ENCODE data around the gene APOBEC3A.
"Not testable (repeated sequence)": the region's sequence is repeated elsewhere in the genome, so short reads cannot be mapped to it uniquely, and the experiment has no call there.

APOBEC3A gene

DNA sequence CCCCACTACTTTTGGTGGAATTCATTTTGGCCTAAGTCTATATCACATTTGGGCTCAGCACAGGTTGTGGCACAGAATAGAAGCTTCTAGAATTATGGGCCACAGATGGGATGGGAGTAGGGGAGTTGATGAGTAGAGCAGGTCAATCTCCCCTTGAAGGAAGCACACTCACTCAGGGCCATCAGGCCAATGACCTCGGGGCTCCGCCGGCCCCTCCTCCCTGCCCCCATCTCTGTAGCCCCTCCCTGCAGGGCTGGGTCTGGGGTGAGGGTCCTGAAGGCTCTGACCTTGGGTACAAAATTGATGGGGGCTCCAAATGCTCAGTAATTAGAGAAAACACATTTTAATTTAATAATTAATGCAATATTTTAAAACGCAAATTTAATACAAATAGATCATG is 3.3 kb downstream of the APOBEC3A start:
- not testable (repeated sequence) for DNase-seq

DNA sequence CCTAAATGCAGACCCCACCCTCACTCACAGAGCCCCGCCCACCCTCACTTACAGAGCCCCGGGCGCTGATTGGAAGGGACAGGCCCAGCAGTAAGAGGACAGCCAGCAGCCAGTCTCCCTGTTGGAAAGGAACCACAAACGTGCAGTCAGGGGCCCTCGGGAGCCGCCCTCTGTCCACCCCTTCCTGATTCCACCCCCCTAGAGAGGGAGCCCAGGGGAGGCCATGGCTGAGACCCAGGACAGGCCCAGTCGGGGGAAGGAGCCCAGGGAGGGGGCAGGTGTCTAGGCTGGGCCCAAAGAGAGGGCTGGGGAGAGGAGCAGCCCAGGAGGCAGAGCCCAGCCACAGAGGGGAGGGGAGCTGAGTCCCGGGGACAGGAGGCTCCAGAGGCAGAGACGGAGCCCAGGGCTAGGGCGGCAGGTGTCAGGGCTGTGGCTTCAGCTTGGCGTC is 5.9 kb downstream of the APOBEC3A start:
- not testable (repeated sequence) for DNase-seq

DNA sequence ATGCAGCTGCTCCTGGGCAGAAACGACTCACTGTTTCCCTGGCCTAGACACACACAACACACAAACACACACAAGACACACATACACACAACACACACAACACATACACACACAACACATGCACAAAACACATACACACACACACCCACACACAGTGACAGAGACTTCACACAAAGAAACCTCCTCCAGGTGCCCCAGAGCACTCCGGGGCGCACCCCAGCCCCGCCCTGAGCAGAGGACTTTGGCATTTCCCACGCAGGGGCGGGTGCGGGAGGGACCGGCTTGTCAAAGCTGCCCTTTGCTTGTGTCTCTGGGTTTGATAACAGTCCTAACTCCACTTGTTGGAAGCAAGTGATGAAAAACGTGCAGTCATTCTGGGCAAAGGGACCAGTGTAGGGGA is 6.5 kb downstream of the APOBEC3A start:
- DNase-seq, result no peak

DNA sequence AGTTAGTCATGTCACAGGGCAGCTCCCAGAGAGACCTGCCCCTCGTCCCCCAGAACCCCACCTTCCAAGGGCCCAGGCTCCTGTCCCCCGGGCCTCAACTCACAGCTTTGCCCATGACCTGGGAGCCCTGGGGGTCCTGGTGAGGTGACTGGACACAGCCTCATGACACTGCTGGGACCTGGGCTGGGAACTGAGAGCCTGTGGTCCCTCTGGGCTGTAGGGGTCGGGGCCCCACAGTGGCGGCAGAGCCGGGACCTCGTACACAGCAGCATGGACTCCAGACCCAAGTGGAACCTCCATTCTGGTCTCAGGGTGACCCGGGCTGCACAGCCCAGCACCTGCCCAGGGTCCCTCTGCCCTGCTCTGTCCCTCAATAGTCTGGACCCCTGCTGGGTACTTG is 6.9 kb downstream of the APOBEC3A start:
- DNase-seq, result no peak

DNA sequence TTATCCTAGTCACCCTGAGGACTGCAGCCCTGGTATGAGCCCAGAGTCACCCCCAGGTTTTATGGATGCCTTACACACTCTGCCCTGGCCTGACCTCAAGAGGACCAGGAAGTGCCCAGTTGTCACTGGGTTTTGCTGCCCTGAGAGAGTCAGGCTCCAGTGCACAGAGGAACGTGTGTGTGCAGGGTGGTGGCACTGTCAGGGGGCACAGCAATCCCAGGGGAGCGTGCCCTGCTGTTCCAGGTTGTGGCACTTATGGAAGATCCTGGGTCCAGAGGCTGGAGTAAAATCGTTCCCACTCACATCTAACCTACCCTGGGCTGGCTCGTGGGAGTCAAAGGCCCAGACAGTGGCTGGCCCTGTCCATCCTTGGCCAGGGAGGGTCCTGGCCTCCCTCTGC is 7.6 kb downstream of the APOBEC3A start:
- no peak for DNase-seq

DNA sequence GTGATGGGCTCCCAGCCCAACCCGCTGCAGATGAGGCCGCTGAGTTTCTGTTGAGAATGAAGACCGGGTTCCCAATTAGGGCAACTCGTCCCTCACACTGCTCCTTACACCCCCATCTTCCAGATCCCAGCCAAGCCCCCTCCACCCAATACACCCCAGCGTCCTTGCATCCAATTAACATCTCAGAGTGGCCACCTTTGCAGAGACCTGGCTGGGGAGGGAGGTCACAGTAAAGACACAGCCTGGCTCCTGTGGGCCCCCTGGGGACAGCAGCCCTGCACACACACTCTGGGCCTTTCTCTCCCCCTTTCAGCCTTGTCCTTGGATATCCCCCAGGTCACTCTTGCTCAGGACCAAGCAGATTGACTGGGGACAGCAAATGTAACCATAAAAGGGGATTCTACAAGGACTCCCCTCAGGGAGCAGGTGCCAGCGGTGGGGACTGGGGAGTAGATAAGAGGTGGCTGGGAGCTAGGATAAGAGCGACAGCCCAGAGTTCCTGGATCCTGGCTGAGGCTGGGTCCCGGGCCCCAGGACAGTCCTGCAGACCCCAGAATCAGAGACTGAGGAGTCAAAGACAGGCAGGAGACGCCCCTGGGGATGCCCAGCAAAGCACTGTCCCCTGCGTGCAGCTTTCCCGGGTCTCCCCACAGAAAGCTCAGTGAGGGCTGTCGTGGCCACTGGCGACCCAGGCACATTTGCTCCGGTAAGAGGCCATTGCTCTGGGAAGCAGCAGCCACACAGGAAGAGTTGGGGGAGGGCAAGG is 8.4 kb downstream of the APOBEC3A start:
- DNase-seq, result no peak

DNA sequence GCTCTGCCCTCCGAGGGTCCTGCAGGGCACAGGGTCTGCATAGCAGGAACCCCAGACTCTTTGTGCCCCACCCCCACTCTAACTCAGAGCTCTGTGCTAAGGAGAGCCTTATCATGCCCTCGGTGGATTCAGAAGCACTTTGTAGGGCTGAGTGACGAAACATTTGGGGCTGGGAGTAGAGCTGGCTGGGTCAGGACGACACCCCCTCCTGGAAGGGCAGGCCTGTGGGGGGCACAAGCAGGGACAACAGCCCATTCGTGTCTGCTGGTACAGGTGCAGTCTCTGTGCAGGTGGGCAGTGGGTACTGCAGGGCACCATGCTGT is 8.9 kb downstream of the APOBEC3A start:
- no peak for DNase-seq

DNA sequence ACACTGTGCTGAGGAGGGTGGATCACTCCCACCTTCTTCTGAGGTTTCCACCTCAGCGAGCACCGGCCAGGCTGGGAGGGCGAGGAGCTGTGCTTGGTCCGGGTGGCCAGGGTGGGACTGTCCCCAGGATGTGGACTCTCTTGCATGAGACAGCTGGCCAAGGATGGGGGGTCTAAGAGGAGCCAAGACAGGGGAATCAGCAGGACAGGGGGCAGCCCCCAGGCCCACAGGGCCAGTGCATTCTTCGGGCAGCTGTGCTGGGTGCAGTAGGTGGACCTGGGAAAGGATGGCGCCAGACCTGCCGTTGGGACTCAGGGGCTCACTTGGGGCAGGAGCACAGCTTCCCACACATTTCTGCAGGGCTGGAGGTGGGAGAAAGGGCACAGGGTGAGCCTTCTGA is 9.5 kb downstream of the APOBEC3A start:
- no peak for DNase-seq

DNA sequence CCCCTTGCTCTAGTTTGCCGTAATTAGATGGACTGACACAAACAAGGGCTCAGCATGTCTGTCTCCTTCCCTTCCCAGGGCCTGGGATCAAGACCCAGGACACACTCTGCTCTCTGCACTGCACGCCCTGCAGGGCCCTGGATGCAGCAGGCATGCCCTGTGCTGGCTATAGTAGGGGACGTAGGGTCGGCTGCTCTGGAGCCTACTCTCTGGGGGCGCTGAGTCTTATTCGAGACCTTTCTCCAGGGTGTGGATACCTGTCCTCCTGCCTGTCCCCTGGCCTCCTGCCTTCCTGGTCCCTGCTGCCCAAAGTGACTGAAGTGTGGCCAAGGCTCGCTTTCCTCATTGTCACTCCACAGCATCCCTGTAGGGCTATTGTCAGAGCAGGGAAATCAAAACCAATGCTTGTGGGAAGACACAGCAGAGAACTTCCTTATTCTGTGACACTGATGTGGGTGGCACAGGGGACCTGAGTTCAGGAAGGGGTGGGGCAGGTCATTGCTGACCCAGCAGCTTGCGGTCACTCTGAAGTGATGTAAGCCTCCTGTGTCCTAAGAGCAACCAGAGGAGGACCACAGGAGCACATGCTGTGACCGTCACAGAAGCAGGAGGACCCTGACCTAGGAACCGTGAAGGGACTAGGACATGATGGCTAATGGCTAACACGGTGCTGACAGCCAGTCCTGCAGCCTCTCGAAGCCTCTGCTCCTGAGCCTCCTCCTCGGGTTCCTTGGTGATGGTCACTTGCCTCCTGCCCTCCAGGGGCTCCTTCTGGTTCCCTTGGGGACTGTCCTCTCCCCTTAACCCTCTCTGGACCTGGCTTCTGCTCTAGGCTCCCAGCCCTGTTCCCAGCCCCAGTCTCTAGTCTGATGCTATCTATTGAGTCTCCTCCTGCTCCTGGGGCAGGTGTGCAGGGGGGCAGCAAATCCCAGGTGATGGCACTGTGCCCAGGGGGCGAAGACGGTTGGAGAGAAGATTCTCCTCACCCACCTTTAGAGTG is 10.3 kb downstream of the APOBEC3A start:
- no peak for DNase-seq

DNA sequence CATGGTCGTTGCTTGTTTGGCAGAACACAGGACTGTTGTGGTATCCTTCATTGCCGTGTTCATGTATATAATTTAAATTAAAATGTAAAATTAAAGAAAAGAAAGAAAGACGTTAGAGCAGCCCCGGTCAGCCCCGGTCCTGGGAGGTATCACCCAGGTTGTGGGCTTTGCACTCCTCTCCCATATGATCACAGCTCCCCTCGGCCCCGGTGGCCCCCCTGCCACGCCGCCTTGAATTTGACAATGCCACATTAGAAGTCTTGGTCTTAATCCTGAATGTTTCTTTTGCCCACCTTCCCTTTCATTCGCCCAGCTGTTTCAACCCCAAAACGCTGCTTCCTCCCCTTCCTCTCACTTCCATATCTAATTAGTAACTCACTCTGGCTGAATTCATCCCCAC is 11.4 kb downstream of the APOBEC3A start:
- no peak for DNase-seq

DNA sequence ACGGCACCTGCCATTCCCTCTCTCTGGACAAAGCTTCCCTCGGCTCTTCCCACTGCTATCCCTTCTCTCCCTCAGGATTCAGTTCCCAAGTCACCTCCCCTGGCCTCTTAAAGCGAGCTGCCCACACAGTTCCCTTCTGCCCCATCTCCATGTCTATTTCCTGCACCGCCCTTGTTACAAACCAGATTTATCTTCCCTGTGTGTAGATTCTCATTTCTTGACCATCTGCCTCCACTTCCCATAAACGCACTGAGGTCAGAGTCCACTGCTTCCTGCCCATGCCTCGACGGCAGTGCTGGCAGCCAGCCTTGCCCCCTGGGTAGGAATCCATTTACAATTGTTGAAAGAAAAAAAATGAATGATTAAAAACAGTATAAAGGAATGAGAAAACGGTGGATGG is 13.1 kb downstream of the APOBEC3A start:
- no peak for DNase-seq

DNA sequence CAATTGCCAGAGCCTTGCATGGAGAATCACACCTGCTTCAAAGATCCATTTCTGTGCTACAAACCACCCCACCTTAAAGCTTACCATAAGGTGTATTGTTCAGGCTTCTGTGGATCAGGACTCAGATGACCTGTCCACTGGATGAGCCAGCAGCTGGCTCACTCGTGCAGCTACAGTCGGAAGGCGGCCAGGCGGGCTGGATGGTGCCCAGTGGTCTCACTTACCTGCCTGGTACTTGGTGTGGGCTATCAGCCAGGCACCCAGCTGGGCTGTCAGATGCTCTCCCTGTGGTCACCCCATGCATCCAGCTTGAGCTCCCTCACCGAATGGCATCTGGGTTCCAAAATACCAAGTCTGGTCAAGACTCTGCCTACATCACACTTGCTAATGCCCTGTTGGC is 13.8 kb downstream of the APOBEC3A start:
- DNase-seq, result no peak

DNA sequence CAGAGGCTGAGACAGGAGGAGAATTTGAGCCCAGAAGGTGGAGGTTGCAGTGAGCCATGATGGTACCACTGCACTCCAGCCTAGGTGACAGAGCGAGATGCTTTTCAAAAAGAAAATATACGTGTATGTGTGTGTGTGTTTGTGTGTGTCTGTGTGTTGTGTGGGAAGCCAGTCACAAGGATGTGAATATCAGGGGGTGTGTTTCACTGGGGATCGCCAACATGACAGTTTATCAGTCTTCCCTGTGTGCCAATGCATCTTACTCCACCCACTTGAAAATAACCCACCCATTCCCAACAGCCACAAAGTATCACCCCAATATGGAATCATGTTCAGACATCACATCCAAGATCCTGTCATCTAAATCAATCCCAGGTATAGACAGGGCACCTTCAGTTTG is 14.4 kb downstream of the APOBEC3A start:
- no peak for DNase-seq

DNA sequence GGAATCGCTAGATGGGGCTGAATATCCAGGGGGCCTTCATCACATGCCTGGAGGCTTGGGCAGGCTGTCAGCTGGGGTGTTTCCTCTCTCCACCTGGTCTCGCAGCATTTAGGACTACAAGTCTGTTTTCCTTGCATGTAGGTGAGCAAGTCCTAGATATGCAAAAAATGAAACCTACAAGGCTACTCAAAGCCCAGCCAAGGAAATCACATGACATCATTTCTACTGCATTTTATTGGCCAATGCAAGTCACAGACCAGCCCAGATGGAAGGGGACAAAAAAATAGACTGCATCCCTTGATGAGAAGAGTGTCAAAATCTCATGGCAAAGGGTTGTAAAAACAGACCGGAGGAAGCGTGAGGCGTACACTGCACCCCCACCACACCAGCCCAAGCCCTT is 15.1 kb downstream of the APOBEC3A start:
- no peak for DNase-seq

DNA sequence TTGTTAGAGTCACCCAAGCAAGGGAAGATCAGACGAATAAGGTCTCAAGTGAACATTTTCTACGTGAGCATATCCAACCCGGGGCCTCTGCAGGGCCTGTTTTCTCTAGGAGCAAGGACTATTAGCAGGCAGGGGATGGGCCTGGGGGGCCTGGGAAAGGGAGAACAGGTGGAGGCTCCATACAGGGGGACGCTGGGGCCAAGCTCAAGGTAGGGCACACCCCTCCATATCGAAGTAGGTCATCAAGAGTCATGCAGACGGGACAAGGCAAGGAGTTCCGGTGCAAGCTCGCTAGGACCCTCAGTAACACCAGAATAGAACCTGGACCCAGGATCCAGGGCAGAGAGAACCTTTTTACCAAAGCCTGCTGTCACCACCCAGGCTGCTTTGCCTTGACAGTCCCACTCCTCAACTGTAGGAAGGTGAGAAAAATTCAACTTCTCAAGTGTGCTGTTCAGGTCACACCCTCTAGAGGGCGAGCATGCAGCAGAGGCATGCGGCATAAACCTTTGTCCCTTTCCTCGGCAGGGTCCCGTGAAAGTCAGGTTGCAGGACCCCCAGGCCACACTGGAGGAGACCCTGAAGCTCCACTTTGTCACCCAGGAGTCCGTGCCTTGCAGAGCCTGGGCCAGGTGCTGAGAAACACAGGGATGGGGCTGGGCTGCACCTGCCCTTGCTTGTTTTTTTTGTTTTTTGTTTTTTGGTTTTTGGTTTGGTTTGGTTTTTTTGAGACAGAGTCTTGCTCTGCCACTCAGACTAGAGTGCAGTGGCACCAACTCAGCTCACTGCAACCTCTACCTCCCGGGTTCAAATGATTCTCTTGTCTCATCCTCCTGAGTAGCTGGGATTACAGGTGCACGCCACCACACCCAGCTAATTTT is 16.1 kb downstream of the APOBEC3A start:
- DNase-seq, result peak; percentile 28

DNA sequence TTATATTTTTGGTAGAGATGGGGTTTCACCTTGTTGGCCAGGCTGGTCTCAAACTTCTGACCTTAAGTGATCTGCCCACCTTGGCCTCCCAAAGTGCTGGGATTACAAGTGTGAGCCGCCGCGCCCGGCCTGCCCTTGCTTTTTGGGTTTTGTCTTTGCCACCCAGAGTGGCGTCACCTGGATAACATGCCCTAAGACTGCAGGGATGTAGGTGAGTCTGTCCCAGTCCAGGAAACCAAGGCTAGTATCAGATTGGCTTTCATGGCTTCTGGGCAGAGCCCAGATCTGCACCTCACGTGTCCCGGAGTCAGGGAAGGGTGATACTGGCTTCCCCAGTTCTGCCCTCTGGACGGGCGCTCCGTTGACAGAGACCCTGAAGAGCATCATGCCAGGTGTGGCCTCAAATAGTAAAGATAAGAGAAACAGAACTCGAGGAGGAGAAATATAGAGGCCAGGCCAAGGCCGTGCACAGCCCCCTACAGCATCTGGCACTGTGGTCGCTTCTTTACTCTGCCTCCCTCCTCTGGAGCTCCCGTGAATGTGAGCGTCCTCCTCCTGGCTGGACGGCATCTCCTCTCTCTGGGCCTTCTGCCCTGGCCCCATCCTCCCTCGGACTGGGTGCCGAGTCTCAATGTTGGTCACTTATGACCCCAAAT is 16.9 kb downstream of the APOBEC3A start:
- no peak for DNase-seq

DNA sequence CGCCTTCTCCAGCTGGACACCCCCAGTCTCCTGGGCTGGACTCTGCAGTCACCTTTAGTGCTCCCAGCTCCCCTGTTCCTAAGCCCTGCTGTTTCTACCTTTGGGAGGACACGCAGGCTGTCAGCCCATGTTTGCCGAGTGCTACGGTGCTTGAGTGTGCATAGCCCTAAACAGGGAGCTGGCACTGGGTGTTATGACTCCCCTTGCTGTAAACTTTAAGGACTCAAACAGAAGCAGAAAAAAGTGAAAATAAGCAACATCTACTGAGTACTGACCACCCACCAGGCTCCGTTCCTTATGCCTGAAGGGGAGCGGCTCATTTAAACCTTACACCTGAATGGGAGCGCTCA is 17.4 kb downstream of the APOBEC3A start:
- DNase-seq, result no peak

DNA sequence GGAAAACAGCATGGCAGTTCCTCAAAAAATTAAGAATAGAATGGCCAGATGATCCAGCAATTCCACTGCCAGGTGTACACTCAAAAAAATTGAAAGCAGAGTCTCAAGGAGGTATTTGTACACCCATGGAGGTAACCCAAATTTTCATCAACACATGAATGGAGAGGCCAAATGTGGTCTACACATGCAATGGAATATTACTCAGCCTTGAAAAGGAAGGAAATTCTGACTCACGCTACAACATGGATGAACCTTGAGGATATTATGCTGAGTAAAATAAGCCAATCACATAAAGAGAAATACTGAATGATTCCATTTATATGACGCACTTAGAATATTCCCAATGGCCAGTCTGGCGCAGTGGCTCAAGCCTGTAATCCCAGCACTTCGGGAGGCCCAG is 19.9 kb downstream of the APOBEC3A start:
- DNase-seq, result not testable (repeated sequence)

DNA sequence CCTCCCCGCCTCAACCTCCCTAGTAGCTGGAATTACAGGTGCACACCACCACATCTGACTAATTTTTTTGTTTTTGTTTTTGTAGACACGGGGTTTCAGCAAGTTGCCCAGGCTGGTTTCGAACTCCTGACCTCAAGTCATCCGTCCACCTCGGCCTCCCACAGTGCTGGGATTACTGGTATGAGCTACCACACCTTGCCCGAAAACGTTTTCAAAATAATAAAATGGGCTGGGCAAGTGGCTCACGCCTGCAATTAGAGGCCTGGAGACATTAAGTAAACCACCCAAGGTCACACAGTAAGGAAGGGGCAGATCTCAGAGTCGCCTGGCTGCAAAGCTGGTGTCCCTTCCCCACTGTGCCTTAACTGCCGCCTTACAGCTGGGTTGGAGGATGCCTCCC is 23.2 kb downstream of the APOBEC3A start:
- DNase-seq, result not testable (repeated sequence)

DNA sequence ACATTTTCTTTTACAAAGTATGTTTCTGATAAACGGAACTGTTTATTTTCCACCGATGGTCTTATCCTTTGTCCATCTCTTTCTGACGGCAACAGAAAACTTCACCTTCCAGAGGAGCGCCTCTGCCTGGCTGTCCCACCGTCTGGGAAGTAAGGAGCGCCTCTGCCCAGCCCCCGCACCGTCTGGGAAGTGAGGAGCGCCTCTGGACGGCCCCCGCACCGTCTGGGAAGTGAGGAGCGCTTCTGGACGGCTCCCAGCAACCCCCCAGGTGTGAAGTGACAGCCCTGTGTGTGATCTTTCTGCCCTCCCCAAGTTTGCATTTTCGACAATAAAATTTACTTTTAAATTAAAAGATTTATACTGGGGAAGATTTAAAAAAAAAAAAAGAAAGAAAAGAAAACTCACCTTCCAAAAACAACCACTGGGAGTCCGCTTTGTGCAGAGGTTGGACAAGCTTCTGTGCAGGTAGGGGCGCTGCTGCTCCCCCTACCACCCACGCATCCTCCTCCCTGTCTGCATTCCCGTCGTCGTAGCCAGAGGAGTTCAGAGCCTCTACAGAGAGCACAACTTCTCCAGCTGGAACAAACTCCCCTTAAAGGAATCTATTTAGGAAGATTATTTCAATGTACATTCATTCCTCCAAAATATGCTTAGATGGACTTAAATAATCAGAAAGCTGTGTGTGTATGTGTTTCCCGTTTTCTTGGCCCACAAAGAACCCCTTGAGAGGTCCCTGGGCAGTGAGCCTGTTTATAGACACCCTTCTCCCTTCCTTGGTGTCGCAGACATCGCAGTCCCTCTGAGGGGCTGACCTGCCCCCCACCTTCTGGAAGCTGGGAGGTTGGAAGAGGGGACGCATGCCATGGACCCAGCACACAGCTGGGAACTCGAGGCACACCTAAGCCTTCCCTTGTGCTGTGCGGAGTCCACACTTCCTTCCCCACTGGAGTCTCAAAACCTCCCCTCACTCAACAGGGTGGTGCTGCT is 23.9 kb downstream of the APOBEC3A start:
- DNase-seq, result no peak

All from NCI-H146 (cell line).